H1 (cell line): ENCODE results near the gene S1PR3. TPM values are rescaled to one million over a fixed set of nuclear protein-coding genes. Genes with fewer than 3 reads are reported as not detected.

Source experiments
- BRCA1 ChIP-seq: IDR thresholded peaks from 2 replicates; pipeline ENCODE4 v1.6.1; 2012; ENCODE audit warnings: low read depth, low read length, improper control_type of control experiment
- CBX5 ChIP-seq: fragments of 300-800, 300-1000 bp; sonication (generic); IDR thresholded peaks from 2 replicates; pipeline ENCODE4 v1.7.1; 2016; ENCODE audit warnings: antibody characterized with exemption, low read length, low read depth
- GABPA ChIP-seq: IDR thresholded peaks from 2 replicates; pipeline ENCODE4 v1.6.1; 2011; ENCODE audit warnings: mild to moderate bottlenecking, low read length, moderate library complexity, borderline replicate concordance; ENCODE audit not compliant: insufficient read depth
- POU5F1 ChIP-seq: IDR thresholded peaks from 2 replicates; pipeline ENCODE4 v1.6.1; 2011; ENCODE audit warnings: low read depth, mild to moderate bottlenecking, low read length, moderate library complexity
- SIN3A ChIP-seq, 2 experiments: IDR thresholded peaks in 1 of 2; conservative IDR thresholded peaks in 1 of 2; 2 replicates each; pipeline ENCODE4 v1.6.1; 2011 to 2012; ENCODE audit warnings: low read length in 2 of 2, improper control_type of control experiment in 1 of 2, low read depth in 1 of 2, mild to moderate bottlenecking in 1 of 2
- SIX5 ChIP-seq: IDR thresholded peaks from 2 replicates; pipeline ENCODE4 v1.6.1; 2011; ENCODE audit warnings: mild to moderate bottlenecking, low read depth, low read length
- ZNF274 ChIP-seq: IDR thresholded peaks from 2 replicates; pipeline ENCODE4 v1.7.0; 2012; ENCODE audit warnings: low read length, borderline replicate concordance; ENCODE audit errors: extremely low read depth
- polyA plus RNA-seq, 7 experiments: library from polyadenylated mRNA; depleted of rRNA in 3 of 7; stranded (reverse) in 5 of 7; unstranded in 2 of 7; fragments of >200 nt in 5 of 7; fragments of 200-250 nt in 2 of 7; gene quantifications; 1 replicate in 5 of 7; 2 replicates in 1 of 7; 4 replicates in 1 of 7; pipeline versions ENCODE4 v1.2.1 to v1.2.3, GENCODE V29; 2011 to 2013; ENCODE audit warnings: missing spikeins in 2 of 7, mixed read lengths in 2 of 7
- total RNA-seq: library from RNA; stranded (reverse); fragmentation: NEBNext Ultra II Directional; extraction: Animal tissue kit (Norgen Biotek cat#: 25700); gene quantifications from 2 replicates; pipeline ENCODE4 v1.2.1, GENCODE V29; 2021
- TF ChIP-seq, protein P1 (sequence below): fragments of 300-600 bp; sonication (generic); IDR thresholded peaks from 2 replicates; pipeline ENCODE4 v1.7.1; 2012; ENCODE audit warnings: low read length, moderate library complexity, mild to moderate bottlenecking, inconsistent platforms; ENCODE audit not compliant: insufficient replicate concordance

Gene S1PR3
- total and polyA plus RNA-seq, 2 of the 8 experiments (the other 6 are each of a cell fraction or from before 2014, with no cell fraction given) = 3.7 to 6.4 TPM

GRCh38 chr9:88998503-88998902, 7.2 kb downstream of the S1PR3 start (continued):
- TF ChIP-seq, protein P1, sequence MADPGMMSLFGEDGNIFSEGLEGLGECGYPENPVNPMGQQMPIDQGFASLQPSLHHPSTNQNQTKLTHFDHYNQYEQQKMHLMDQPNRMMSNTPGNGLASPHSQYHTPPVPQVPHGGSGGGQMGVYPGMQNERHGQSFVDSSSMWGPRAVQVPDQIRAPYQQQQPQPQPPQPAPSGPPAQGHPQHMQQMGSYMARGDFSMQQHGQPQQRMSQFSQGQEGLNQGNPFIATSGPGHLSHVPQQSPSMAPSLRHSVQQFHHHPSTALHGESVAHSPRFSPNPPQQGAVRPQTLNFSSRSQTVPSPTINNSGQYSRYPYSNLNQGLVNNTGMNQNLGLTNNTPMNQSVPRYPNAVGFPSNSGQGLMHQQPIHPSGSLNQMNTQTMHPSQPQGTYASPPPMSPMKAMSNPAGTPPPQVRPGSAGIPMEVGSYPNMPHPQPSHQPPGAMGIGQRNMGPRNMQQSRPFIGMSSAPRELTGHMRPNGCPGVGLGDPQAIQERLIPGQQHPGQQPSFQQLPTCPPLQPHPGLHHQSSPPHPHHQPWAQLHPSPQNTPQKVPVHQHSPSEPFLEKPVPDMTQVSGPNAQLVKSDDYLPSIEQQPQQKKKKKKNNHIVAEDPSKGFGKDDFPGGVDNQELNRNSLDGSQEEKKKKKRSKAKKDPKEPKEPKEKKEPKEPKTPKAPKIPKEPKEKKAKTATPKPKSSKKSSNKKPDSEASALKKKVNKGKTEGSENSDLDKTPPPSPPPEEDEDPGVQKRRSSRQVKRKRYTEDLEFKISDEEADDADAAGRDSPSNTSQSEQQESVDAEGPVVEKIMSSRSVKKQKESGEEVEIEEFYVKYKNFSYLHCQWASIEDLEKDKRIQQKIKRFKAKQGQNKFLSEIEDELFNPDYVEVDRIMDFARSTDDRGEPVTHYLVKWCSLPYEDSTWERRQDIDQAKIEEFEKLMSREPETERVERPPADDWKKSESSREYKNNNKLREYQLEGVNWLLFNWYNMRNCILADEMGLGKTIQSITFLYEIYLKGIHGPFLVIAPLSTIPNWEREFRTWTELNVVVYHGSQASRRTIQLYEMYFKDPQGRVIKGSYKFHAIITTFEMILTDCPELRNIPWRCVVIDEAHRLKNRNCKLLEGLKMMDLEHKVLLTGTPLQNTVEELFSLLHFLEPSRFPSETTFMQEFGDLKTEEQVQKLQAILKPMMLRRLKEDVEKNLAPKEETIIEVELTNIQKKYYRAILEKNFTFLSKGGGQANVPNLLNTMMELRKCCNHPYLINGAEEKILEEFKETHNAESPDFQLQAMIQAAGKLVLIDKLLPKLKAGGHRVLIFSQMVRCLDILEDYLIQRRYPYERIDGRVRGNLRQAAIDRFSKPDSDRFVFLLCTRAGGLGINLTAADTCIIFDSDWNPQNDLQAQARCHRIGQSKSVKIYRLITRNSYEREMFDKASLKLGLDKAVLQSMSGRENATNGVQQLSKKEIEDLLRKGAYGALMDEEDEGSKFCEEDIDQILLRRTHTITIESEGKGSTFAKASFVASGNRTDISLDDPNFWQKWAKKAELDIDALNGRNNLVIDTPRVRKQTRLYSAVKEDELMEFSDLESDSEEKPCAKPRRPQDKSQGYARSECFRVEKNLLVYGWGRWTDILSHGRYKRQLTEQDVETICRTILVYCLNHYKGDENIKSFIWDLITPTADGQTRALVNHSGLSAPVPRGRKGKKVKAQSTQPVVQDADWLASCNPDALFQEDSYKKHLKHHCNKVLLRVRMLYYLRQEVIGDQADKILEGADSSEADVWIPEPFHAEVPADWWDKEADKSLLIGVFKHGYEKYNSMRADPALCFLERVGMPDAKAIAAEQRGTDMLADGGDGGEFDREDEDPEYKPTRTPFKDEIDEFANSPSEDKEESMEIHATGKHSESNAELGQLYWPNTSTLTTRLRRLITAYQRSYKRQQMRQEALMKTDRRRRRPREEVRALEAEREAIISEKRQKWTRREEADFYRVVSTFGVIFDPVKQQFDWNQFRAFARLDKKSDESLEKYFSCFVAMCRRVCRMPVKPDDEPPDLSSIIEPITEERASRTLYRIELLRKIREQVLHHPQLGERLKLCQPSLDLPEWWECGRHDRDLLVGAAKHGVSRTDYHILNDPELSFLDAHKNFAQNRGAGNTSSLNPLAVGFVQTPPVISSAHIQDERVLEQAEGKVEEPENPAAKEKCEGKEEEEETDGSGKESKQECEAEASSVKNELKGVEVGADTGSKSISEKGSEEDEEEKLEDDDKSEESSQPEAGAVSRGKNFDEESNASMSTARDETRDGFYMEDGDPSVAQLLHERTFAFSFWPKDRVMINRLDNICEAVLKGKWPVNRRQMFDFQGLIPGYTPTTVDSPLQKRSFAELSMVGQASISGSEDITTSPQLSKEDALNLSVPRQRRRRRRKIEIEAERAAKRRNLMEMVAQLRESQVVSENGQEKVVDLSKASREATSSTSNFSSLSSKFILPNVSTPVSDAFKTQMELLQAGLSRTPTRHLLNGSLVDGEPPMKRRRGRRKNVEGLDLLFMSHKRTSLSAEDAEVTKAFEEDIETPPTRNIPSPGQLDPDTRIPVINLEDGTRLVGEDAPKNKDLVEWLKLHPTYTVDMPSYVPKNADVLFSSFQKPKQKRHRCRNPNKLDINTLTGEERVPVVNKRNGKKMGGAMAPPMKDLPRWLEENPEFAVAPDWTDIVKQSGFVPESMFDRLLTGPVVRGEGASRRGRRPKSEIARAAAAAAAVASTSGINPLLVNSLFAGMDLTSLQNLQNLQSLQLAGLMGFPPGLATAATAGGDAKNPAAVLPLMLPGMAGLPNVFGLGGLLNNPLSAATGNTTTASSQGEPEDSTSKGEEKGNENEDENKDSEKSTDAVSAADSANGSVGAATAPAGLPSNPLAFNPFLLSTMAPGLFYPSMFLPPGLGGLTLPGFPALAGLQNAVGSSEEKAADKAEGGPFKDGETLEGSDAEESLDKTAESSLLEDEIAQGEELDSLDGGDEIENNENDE = no peak
- TF ChIP-seq ZNF274 (no peak), GABPA (no peak), POU5F1 (no peak), SIX5 (no peak), CBX5 (no peak), SIN3A (conservative IDR thresholded peaks at IDR 0.05 in 1 of 2, IDR thresholded peaks at IDR 0.05 in 1 of 2; ENCODE audit: low read depth in 1 of 2, low read length in 2 of 2) (no peak), BRCA1 (no peak)
